ENCODE results near the gene CELF2. TPM values are rescaled to one million over a fixed set of nuclear protein-coding genes. Genes with fewer than 3 reads are reported as not detected.

Gene CELF2
- total RNA-seq, 1 experiment from 2014 or later = not detected

DNA sequence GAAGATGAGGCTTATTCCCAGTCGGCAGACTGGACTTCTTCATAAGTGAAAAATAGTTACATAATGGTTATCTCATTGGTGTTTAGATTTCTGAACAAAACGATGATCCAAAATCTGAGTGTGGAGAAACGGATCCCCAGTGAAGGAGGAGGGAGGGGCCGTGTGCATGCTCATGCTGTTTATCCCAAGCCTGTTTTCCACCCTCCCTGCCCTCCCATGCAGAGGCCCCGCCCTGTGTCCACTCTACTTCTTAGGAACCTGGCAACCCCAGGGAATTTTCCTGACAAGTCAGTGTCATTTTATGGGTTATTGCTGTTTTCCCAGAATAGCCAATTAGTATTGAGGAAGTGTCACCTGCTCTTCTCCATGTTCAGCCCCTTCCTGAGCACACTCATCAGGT lies 174.0 kb downstream of the CELF2 start:
- Histone ChIP-seq H3K4me1 (replicated peaks) (no peaks in the 10 kb centered on the region), H3K27me3 (replicated peaks) (no peaks in the 10 kb centered on the region), H3K27ac (no peak overlapping the region), H3K9me3 (replicated peaks) (no peaks in the 10 kb centered on the region), H3K36me3 (no peaks in the 10 kb centered on the region), H3K4me3 (no peak overlapping the region)
- DNase-seq (ENCODE audit: low read depth in 1 of 2, low spot score in 2 of 2) = no peak

DNA sequence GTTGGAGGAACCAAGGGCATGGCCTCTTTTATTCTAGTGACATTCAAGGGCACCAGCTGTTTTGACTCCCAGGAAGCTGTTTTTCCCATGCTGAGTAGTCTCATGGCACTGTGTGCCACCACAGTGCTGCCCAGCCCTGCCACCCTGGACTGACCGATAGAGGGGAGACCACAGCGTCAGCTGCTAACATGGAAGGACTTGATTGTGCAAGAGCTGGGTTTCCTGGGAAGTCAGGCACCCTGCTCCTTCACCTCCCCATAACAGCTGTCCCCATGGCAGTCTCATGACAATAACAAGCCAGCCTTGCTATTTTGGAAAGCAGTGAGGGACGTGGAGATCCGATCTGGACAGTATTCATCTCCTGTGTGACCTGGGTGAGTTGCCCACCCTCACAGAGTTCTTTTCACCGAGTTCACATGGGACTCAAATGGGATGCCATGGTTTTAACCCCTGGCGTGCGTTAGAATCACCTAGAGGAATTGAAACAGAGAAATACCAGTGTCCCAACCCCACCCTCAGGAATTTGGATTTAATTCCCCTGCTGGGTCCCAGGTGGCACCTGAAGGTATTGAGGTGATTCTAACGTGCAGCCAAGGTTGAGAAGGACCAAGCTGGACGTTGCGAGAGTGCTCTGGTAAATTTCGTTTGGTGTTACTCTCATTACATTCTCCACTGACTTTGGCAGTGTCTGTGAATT lies 174.8 kb downstream of the CELF2 start:
- no peaks in the 10 kb centered on the region for H3K4me1 ChIP-seq (replicated peaks)
- H3K4me3 ChIP-seq = no peak overlapping the region
- DNase-seq (ENCODE audit: low read depth in 1 of 2, low spot score in 2 of 2) = no peak
- H3K36me3 ChIP-seq = no peaks in the 10 kb centered on the region
- no peaks in the 10 kb centered on the region for H3K9me3 ChIP-seq (replicated peaks)
- H3K27ac ChIP-seq = no peak overlapping the region
- no peaks in the 10 kb centered on the region for H3K27me3 ChIP-seq (replicated peaks)

DNA sequence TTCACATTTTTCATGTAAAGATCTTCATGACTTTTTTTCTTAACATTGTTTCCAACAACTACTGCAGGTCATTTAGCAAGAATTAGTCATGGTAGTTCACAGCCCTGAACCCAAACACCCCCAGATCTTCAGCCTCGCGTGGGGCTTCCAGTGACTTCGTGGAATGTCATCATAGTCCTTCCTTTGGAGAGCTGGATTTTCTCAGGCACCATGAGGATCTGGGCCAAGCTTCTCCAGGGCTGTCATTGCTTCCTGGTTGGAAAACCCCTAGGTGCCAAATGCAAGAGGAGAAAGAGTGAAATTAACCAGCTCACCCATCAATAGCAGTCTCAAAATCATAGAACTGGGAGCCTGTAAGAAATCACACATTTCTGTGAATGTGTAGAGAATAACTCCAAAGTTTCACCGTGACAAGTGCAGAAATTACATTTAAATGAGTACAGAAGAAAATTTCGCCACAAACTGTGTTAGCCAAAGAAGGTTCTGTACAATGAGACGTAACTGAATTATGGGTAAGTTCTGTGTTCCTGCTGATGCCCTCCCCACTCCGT lies 175.4 kb downstream of the CELF2 start:
- no peaks in the 10 kb centered on the region for H3K9me3 ChIP-seq (replicated peaks)
- no peaks in the 10 kb centered on the region for H3K4me1 ChIP-seq (replicated peaks)
- no peak for DNase-seq (ENCODE audit: low read depth in 1 of 2, low spot score in 2 of 2)
- no peak overlapping the region for H3K27ac ChIP-seq
- no peaks in the 10 kb centered on the region for H3K27me3 ChIP-seq (replicated peaks)
- no peak overlapping the region for H3K4me3 ChIP-seq
- no peaks in the 10 kb centered on the region for H3K36me3 ChIP-seq

DNA sequence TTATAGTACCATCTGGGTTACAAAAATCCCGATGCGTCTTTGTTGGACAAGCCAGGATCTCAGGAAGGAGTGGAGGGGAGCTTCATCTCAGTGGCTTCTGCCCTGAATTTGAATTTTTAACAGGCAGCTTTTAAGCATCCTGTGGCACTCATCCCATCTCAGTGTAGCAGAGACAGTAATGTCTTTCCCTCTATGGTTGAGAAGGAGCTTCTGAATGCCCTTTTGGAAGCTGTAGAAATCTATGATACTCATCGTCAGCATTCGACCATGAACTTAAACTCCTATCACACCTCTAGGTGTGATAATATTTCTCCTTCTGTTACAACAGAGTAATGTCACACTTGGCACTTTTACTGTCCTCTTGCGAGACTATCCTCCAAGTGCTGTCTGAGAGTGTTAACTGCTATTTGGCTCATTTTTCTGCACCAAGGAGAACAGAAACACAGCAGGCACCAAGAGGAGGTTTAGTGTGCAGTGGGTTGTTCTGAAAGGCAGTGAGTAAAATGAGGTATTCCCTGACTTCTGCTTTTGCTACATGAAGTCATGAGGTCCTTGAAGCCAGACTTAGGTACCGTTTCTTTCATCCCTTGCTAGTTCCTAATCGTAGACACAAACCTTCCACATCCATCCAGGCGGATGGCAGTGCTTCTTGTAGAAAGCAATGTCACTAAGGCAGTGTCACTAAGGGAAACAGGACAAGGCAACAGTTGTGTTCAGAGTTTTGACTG lies 177.4 kb downstream of the CELF2 start:
- Histone ChIP-seq H3K27me3 (replicated peaks) (no peaks in the 10 kb centered on the region), H3K4me1 (replicated peaks) (no peaks in the 10 kb centered on the region), H3K27ac (no peak overlapping the region), H3K4me3 (no peak overlapping the region), H3K9me3 (replicated peaks) (no peaks in the 10 kb centered on the region), H3K36me3 (no peaks in the 10 kb centered on the region)
- DNase-seq (ENCODE audit: low read depth in 1 of 2, low spot score in 2 of 2) = no peak

DNA sequence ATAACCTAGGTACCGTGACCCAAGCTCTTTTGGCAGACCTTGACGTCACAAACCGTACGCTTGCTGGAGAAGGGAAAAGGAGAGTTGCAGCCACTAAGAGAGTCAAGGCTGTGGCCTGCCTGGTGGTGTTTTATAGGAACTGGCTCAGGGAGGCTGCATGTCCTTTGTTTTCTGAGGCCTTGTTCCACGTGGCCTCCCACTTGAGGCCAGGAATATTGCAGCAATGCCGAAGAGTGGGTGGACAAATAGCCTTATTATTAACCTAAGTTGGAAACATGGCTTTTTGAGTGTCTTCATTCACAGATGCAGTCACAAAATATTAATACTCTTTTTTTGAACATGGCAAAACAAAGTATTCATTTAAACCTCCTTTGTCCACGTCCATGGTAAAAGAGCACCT lies 178.0 kb downstream of the CELF2 start:
- Histone ChIP-seq H3K27ac (no peak overlapping the region), H3K36me3 (no peaks in the 10 kb centered on the region), H3K4me3 (no peak overlapping the region), H3K27me3 (replicated peaks) (no peaks in the 10 kb centered on the region), H3K9me3 (replicated peaks) (no peaks in the 10 kb centered on the region), H3K4me1 (replicated peaks) (no peaks in the 10 kb centered on the region)
- DNase-seq (ENCODE audit: low read depth in 1 of 2, low spot score in 2 of 2) = no peak

DNA sequence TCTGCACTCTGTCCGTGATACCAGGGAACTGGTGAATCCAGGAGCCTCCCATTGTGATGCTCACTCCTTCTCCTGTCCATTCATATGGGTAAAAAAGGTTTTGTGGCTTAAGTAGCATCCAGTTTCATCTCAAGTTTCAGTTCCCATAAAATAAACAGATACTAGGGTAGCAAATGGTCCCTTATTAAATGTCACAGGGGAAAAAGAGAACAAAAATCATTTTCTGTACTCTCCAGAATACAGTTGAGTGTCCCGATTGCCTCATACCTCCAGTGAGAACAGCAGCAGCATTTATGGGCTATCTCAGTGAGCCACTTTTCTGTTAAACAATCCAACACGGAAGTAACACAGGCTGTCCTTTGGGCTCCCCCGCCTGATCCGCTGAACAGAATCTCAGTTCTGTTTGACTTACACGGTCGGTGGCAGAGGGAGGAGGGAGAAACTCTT lies 179.6 kb downstream of the CELF2 start:
- H3K4me1 ChIP-seq (replicated peaks) = no peaks in the 10 kb centered on the region
- no peak overlapping the region for H3K27ac ChIP-seq
- no peaks in the 10 kb centered on the region for H3K27me3 ChIP-seq (replicated peaks)
- no peak overlapping the region for H3K4me3 ChIP-seq
- no peaks in the 10 kb centered on the region for H3K36me3 ChIP-seq
- no peak for DNase-seq (ENCODE audit: low read depth in 1 of 2, low spot score in 2 of 2)
- no peaks in the 10 kb centered on the region for H3K9me3 ChIP-seq (replicated peaks)

DNA sequence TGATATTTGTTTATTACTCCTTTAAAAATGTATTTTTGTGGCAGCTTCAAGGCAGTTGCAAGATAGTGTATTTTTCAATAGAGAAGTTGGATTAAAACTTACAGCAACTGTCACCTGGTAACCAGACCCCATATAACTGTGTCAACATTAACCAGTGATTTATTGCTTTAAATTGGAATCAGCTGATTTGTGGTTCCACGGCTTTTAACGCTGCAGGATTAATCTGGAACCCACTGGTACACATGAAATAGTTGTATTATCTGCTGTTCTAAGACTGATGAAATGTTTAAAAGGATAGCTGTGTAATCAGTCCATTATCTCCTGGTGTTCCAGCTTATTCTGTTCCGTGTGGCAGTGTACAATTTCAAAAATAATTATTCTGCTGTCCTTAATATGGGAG lies 180.2 kb downstream of the CELF2 start:
- DNase-seq (ENCODE audit: low read depth in 1 of 2, low spot score in 2 of 2) = no peak
- Histone ChIP-seq H3K27ac (no peak overlapping the region), H3K4me1 (replicated peaks) (no peaks in the 10 kb centered on the region), H3K4me3 (no peak overlapping the region), H3K9me3 (replicated peaks) (no peaks in the 10 kb centered on the region), H3K27me3 (replicated peaks) (no peaks in the 10 kb centered on the region), H3K36me3 (no peaks in the 10 kb centered on the region)

DNA sequence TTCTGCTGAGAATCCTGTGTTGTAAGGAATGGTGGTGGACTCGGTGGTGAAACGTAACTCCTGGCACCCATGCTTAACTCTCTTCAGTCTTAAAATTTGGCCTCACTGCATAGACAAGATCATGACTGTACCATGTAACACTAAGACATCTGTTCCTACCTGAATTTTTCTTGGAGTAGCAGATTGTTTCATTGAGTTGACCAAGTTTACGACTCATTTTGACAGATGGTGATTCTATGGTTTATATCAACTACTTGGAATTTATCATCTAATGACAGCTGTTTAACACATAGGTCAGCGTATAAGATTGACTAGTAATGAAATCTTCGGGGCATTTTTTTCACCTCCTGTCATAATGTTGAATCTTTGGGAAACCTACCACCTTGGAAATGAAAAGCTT lies 184.2 kb downstream of the CELF2 start:
- DNase-seq (ENCODE audit: low read depth in 1 of 2, low spot score in 2 of 2) = no peak
- H3K27me3 ChIP-seq (replicated peaks) = no peaks in the 10 kb centered on the region; the same call in 1 of the 2 replicates
- H3K4me3 ChIP-seq = no peak overlapping the region
- H3K27ac ChIP-seq = no peak overlapping the region
- H3K9me3 ChIP-seq (replicated peaks) = no peaks in the 10 kb centered on the region
- no peaks in the 10 kb centered on the region for H3K36me3 ChIP-seq
- no peaks in the 10 kb centered on the region for H3K4me1 ChIP-seq (replicated peaks)

DNA sequence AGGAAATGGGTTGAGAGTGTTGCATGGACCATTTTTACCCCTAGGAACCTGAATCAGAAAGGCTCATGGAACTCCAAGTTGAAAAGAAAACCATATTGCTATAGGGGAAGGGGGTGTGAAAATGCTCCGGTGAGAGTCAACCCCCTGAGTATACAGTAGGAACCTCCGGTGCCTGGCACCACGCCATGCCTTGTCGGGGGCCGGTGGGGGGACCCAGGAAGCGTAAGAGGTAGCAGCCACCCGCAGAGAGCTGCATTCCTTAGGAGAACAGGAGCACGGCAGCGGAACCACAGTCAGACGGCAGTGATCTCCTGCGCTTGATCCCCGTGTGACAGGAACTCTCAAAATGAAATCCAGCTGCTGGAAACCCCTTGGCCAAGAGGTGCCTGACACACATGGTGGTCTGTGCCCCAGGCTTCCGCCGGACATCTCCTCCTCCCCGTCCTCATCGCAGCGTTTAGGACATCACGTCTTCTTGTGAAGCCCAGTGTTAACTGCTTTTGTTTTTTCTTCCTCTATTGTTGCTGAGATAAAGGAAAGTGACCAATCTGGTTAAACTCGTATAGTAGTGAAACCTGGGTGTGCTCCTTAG lies 186.8 kb downstream of the CELF2 start:
- no peaks in the 10 kb centered on the region for H3K4me1 ChIP-seq (replicated peaks)
- no peak for DNase-seq (ENCODE audit: low read depth in 1 of 2, low spot score in 2 of 2)

DNA sequence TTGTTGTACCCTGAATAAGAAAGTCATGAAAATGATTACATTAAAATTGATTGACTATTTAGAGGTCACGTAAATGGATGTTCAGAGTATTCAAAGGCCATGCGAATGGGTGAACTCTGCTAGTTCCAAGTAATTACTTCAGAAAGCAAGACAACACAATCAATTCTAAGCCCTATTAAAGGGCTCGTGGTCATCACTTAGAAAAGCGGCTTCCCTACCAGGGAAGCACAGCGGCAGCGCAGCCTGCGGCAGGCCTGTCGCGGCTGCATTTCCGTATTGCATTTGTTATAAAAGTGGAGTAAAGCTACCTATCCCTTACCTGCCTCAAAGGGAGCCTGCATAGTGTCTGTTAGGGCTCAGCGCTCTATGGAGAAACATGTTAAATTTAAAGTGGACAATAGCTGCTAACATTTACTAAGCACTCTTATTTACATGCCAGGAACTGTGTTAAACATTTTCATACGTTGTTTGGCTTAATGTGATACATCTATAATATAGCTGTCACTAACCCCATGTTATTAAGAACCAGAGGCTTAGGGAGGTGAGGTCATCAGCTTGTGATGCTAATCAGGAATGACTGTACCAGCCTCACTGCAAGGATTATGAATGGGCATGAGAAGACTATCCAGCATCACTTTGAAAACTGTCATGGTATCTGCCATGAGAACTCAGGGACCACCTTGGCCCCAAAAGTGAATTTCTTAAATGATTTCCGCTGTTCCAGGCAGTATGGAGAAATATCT lies 187.5 kb downstream of the CELF2 start:
- Histone ChIP-seq H3K4me3 (no peak overlapping the region), H3K4me1 (replicated peaks) (no peaks in the 10 kb centered on the region), H3K9me3 (replicated peaks) (no peaks in the 10 kb centered on the region), H3K36me3 (no peaks in the 10 kb centered on the region), H3K27ac (no peak overlapping the region), H3K27me3 (replicated peaks) (no peaks in the 10 kb centered on the region; the same call in 1 of the 2 replicates)
- no peak for DNase-seq (ENCODE audit: low read depth in 1 of 2, low spot score in 2 of 2)

More for the DNA sequence above, 186.8 kb downstream of the CELF2 start:
- Histone ChIP-seq H3K27ac (no peak overlapping the region), H3K36me3 (no peaks in the 10 kb centered on the region), H3K4me3 (no peak overlapping the region), H3K27me3 (replicated peaks) (no peaks in the 10 kb centered on the region; the same call in 1 of the 2 replicates), H3K9me3 (replicated peaks) (no peaks in the 10 kb centered on the region)

DNA sequence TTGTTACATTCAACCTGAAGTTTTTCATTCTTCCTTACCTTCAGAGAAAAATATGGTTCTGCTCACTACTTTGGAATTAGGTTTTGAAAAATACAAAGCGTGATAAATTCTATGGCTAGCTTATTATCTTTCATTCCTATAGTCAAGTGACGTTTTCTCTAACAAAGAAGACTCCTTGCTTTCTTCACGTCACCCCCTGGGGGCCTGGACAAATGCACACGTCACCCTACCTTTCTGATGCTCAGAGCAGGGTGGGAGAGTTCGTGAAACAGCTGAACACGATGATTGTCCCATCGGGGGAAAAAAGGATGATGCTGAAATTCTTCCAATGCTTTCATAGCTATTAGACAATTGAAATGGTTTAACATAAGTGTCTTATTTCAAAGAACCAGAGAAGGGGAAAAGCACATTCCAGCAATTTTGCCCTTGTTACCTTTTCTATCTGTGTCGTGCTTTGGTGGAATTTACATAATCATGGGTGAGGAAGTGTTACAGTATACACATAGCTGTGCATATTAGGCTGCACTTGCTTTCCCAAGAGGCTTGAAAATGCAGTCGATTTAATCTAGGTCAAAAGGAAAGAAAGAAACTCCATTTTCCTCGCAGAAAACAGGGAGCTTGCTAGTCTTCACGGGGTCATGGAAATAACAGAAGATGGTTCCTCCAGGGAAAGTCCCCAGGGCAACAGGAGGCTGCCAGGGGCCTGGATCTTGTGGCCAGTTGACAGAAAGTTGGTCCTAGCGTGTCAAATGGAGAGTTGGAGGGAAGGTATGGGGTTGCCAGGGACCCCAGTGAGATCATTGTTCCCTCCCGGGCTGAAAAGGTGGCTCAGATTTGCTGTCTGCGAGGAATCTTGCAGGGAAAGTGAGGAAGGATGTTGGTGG lies 189.2 kb downstream of the CELF2 start:
- H3K27ac ChIP-seq = no peak overlapping the region
- H3K4me3 ChIP-seq = no peak overlapping the region
- no peaks in the 10 kb centered on the region; the same call in 1 of the 2 replicates for H3K27me3 ChIP-seq (replicated peaks)
- no peaks in the 10 kb centered on the region for H3K9me3 ChIP-seq (replicated peaks)
- no peaks in the 10 kb centered on the region for H3K4me1 ChIP-seq (replicated peaks)
- DNase-seq (ENCODE audit: low read depth in 1 of 2, low spot score in 2 of 2) = no peak
- H3K36me3 ChIP-seq = no peaks in the 10 kb centered on the region

DNA sequence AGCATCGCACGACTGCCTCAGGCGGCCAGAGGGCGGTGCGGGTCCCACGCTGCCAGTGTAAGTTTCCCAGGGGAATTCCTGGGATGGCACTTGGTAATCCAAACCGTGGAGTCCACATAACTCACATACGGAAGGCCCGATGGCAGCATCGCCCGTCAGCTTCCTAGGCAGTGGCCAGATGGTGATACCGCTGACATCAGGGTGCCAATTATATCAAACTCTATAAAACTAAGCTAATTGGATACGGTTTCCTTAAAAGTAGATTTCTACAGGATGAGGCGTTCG lies 189.8 kb downstream of the CELF2 start:
- Histone ChIP-seq H3K4me1 (replicated peaks) (no peaks in the 10 kb centered on the region), H3K36me3 (no peaks in the 10 kb centered on the region), H3K4me3 (no peak overlapping the region), H3K27me3 (replicated peaks) (no peaks in the 10 kb centered on the region; the same call in 1 of the 2 replicates), H3K27ac (no peak overlapping the region), H3K9me3 (replicated peaks) (no peaks in the 10 kb centered on the region)
- no peak for DNase-seq (ENCODE audit: low read depth in 1 of 2, low spot score in 2 of 2)

DNA sequence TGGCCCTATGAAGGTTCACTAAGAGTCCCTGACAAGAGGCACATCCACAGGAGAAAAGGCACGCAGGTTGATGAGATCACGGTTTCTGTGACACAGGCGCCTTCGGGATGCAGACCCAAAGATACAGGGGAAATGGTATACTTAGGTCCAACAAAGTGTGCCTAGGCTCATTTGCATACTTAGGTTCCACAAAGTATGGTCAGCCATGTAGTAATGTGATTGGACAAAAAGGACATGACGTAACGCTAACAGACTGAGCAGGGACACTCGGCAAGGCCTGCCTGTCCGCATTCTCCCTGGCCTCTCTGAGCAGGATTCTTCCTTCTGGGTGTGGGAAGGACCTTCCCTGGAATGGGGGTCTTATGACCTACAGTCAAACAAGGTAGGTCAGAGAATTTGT lies 190.6 kb downstream of the CELF2 start:
- Histone ChIP-seq H3K4me3 (no peak overlapping the region), H3K36me3 (no peaks in the 10 kb centered on the region), H3K9me3 (replicated peaks) (no peaks in the 10 kb centered on the region), H3K4me1 (replicated peaks) (no peaks in the 10 kb centered on the region), H3K27ac (no peak overlapping the region), H3K27me3 (replicated peaks) (no peaks in the 10 kb centered on the region; the same call in 1 of the 2 replicates)
- DNase-seq (ENCODE audit: low read depth in 1 of 2, low spot score in 2 of 2) = no peak
